Transverse colon (tissue), 4 donors: ENCODE data around the gene TRAF2. TPM values are rescaled to one million over a fixed set of nuclear protein-coding genes. Genes with fewer than 3 reads are reported as not detected.

Experiments
- DNase-seq: peaks from one replicate; pipeline ENCODE4 v3.0.0-alpha.2; 2019
- H3K27ac ChIP-seq, 4 donors: fragments of 200-600 bp; sonication (generic); 2 replicates each; pipeline ENCODE4 v1.5.1; 2016 to 2018; ENCODE audit warnings: inconsistent platforms in 4 of 4
- H3K27me3 ChIP-seq: fragments of 200-600 bp; sonication (generic); 2 replicates; pipeline ENCODE4 v1.5.1; 2017; ENCODE audit warnings: inconsistent platforms
- H3K36me3 ChIP-seq, 4 donors: fragments of 200-600 bp; sonication (generic); 2 replicates each; pipeline ENCODE4 v1.5.1; 2017 to 2019; ENCODE audit warnings: inconsistent platforms in 4 of 4
- H3K4me1 ChIP-seq, 4 donors: fragments of 200-600 bp; sonication (generic); 2 replicates each; pipeline ENCODE4 v1.5.1; 2017 to 2020; ENCODE audit warnings: inconsistent platforms in 4 of 4
- H3K4me3 ChIP-seq, 4 donors: fragments of 200-600 bp; sonication (generic); 1 replicate in 1 of 4; 2 replicates in 3 of 4; pipeline versions ENCODE4 v1.5.1 to v1.6.1; 2017 to 2019; ENCODE audit warnings: inconsistent platforms in 4 of 4
- H3K9me3 ChIP-seq, 2 donors: fragments of 200-600 bp; sonication (generic); 2 replicates each; pipeline ENCODE4 v1.5.1; 2017 to 2019; ENCODE audit warnings: inconsistent platforms in 2 of 2
- CTCF ChIP-seq, 5 experiments: fragments of 200-600 bp in 3 of 5; fragments of 450-650 bp in 2 of 5; sonication (generic) in 3 of 5; IDR thresholded peaks; 1 replicate in 2 of 5; 2 replicates in 3 of 5; pipeline ENCODE4 v1.5.1; 2016 to 2017; ENCODE audit warnings: antibody characterized with exemption in 5 of 5, inconsistent platforms in 3 of 5, mild to moderate bottlenecking in 2 of 5, moderate library complexity in 1 of 5
- EP300 ChIP-seq: sonication (generic); formaldehyde crosslinking; IDR thresholded peaks from one replicate; pipeline ENCODE4 v1.6.1; 2017; ENCODE audit warnings: antibody characterized with exemption, low read depth
- POLR2A ChIP-seq: fragments of 450-650 bp; IDR thresholded peaks from one replicate; pipeline ENCODE4 v1.6.1; 2016; ENCODE audit warnings: antibody characterized with exemption, mild to moderate bottlenecking, moderate library complexity
- POLR2AphosphoS5 ChIP-seq, 3 donors: sonication (generic); formaldehyde crosslinking; IDR thresholded peaks; one replicate each; pipeline ENCODE4 v1.6.1; 2016; ENCODE audit warnings: antibody characterized with exemption in 3 of 3
- WGBS, 2 donors: methylation state at CpG; one replicate each; pipeline ENCODE4 v1.1.5; 2018; ENCODE audit warnings: low coverage in 1 of 2; 5-methylcytosine and 5-hydroxymethylcytosine counted together
- in situ Hi-C, 4 donors: fragments of 200-750 bp; cut with MboI; loops; one replicate each; pipeline versions ENCODE4 v1.15.0 to v1.15.1; 2017; ENCODE audit warnings: low sequenced_read_pairs in 3 of 4, low pct_ligation_motif_present in 1 of 4, low pct_unique_long_range_greater_than_20kb in 1 of 4
- intact Hi-C: fragments of 100-400 bp; cut with DNase I; formaldehyde crosslinking; loops from one replicate; pipeline ENCODE4 v1.15.1; 2023; ENCODE audit warnings: low total_unique reads
- total RNA-seq, 4 donors: library from RNA; depleted of rRNA; stranded (reverse); fragments of >200 nt; gene quantifications; one replicate each; pipeline ENCODE4 v1.1.0, GENCODE V29; 2016

The TRAF2 gene
- total RNA-seq, 4 donors from 2014 or later = 12.5 to 60.6 (median 13.8) TPM

- Histone ChIP-seq H3K9me3 (no peaks in the 10 kb centered on the region), H3K36me3 (no peaks in the 10 kb centered on the region), H3K27me3 (peaks cover 35% of the 10 kb centered on the region), H3K4me3 (peak overlapping the region; percentile 55 to 81 (median 66)), H3K27ac (peak overlapping the region; percentile 89 to 97 (median 94)), H3K4me1 (peaks cover 21 to 55% (median 36%) of the 10 kb centered on the region in 4 donors)
- peak; percentile 54 for DNase-seq
- TF ChIP-seq EP300 (no peak), POLR2AphosphoS5 (IDR thresholded peaks at IDR 0.05) (peak in 1 of 3 donors; percentile 4)
- in situ Hi-C loops = no loop called here
- intact Hi-C loops = no loop called here
- WGBS, 2 donors = 2% methylated on average over 35 of the region's 53 CpGs; no CpG with 5 or more reads in 1 of the 2 donors
Measured at GRCh38 chr9:136848393-136849037, 37.8 kb upstream of the TRAF2 start.

- Histone ChIP-seq H3K27ac (peak within 1 kb of the TSS; percentile 89 to 97 (median 94)), H3K9me3 (no peaks in the 10 kb centered on the region), H3K4me1 (peaks cover 14 to 47% (median 28%) of the 10 kb centered on the region in 4 donors), H3K27me3 (peaks cover 28% of the 10 kb centered on the region), H3K36me3 (no peaks in the 10 kb centered on the region), H3K4me3 (peak within 1 kb of the TSS; percentile 55 to 81 (median 66))
- WGBS, 2 donors = 1% methylated on average over 50 of the region's 77 CpGs; no CpG with 5 or more reads in 1 of the 2 donors
- TF ChIP-seq POLR2A (peak; percentile 85), EP300 (peak; percentile 27), POLR2AphosphoS5 (IDR thresholded peaks at IDR 0.05) (peak; percentile 74 to 96 (median 88)), CTCF (IDR thresholded peaks at IDR 0.05) (no peak)
- intact Hi-C loops (no loop called here), in situ Hi-C loops (no loop called here)
- DNase-seq = peak; percentile 98
Measured at GRCh38 chr9:136849038-136849959, 37.0 kb upstream of the TRAF2 start, which contains the start of gene PHPT1. Gene PHPT1, plus strand, starts transcription at chr9:136849409. Its CDS starts 22 bp downstream, at chr9:136849431.

- peak overlapping the region; percentile 89 to 97 (median 94) for H3K27ac ChIP-seq
Measured at GRCh38 chr9:136849960-136850865, 36.1 kb upstream of the TRAF2 start.

GRCh38 chr9:136850866-136851775 lies 35.2 kb upstream of the TRAF2 start:
- Histone ChIP-seq H3K9me3 (no peaks in the 10 kb centered on the region), H3K4me1 (peaks cover 13 to 37% (median 25%) of the 10 kb centered on the region in 4 donors), H3K27ac (peak overlapping the region in 2 of 4 donors; percentile 92 to 95), H3K4me3 (no peak overlapping the region), H3K36me3 (no peaks in the 10 kb centered on the region), H3K27me3 (peaks cover 14% of the 10 kb centered on the region)
- WGBS, 2 donors = 91% methylated on average over 8 of the region's 23 CpGs; no CpG with 5 or more reads in 1 of the 2 donors
- in situ Hi-C loops (no loop called here), intact Hi-C loops (no loop called here)
- DNase-seq = peak; percentile 9
- TF ChIP-seq EP300 (no peak), POLR2AphosphoS5 (IDR thresholded peaks at IDR 0.05) (peak in 1 of 3 donors; percentile 15)

More at GRCh38 chr9:136849960-136850865, 36.1 kb upstream of the TRAF2 start:
- in situ Hi-C loops = no loop called here
- intact Hi-C loops = no loop called here
- H3K4me3 ChIP-seq = peak overlapping the region; percentile 55 to 70 (median 66)
- H3K27me3 ChIP-seq = peaks cover 22% of the 10 kb centered on the region
- DNase-seq = no peak
- peak in 1 of 3 donors; percentile 18 for TF ChIP-seq POLR2AphosphoS5 (IDR thresholded peaks at IDR 0.05)
- TF ChIP-seq POLR2A = no peak
- 58% methylated on average over 40 of the region's 43 CpGs; no CpG with 5 or more reads in 1 of the 2 donors for WGBS, 2 donors
- H3K4me1 ChIP-seq = peaks cover 13 to 44% (median 27%) of the 10 kb centered on the region in 4 donors
- no peaks in the 10 kb centered on the region for H3K36me3 ChIP-seq
- no peaks in the 10 kb centered on the region for H3K9me3 ChIP-seq
